MCF 10A (cell line): ENCODE data around the gene PPP2R3A. TPM values are rescaled to one million over a fixed set of nuclear protein-coding genes. Genes with fewer than 3 reads are reported as not detected.

ENCODE experiments used
- BruUV-seq: library from RNA; stranded (reverse); fragments of 400-500 nt; replicated peaks from 2 replicates; lab custom pipeline; 2021; lab: Mats Ljungman, UMichigan
- CTCF ChIA-PET: fragments of 300-600 bp; sonication (Branson Sonifier 250); formaldehyde crosslinking; extraction: SDS; loops from one replicate; lab custom pipeline; 2021; ENCODE audit warnings: antibody characterized with exemption, inconsistent platforms; lab: Yijun Ruan, JAX
- POLR2A ChIA-PET: fragments of 300-600, 350-650 bp; sonication (Branson Sonifier 250); formaldehyde crosslinking; extraction: SDS; loops from one replicate; lab custom pipeline; 2020; ENCODE audit warnings: antibody characterized with exemption, inconsistent platforms; lab: Yijun Ruan, JAX
- DNase-seq: peaks from one replicate; pipeline ENCODE4 v3.0.0-alpha.2; 2018; ENCODE audit not compliant: unreplicated experiment
- H3K27ac Mint-ChIP-seq: one replicate; pipeline ENCODE4 v1.8.0; 2022; ENCODE audit warnings: mild to moderate bottlenecking, low read depth, mixed read lengths; ENCODE audit not compliant: unreplicated experiment
- H3K27me3 Mint-ChIP-seq: one replicate; pipeline ENCODE4 v1.8.0; 2022; ENCODE audit warnings: mixed read lengths; ENCODE audit not compliant: insufficient read depth, unreplicated experiment
- H3K36me3 Mint-ChIP-seq: one replicate; pipeline ENCODE4 v1.8.0; 2022; ENCODE audit warnings: mild to moderate bottlenecking, moderate library complexity, mixed read lengths; ENCODE audit not compliant: insufficient read depth, unreplicated experiment
- H3K4me1 Mint-ChIP-seq: one replicate; pipeline ENCODE4 v1.8.0; 2022; ENCODE audit warnings: mixed read lengths; ENCODE audit not compliant: insufficient read depth, unreplicated experiment
- H3K4me3 Mint-ChIP-seq: one replicate; pipeline ENCODE4 v1.8.0; 2022; ENCODE audit warnings: mild to moderate bottlenecking, moderate library complexity, mixed read lengths; ENCODE audit not compliant: unreplicated experiment
- H3K9me3 Mint-ChIP-seq: one replicate; pipeline ENCODE4 v1.8.0; 2022; ENCODE audit warnings: mixed read lengths; ENCODE audit not compliant: unreplicated experiment
- intact Hi-C: fragments of 100-400 bp; cut with micrococcal nuclease; formaldehyde crosslinking; loops from 2 replicates; pipeline ENCODE4 v1.14.1; 2022
- total RNA-seq: library from RNA; stranded (reverse); gene quantifications from 2 replicates; pipeline ENCODE4 v1.2.3, GENCODE V29; 2022
- TF ChIP-seq, protein P1 (sequence below): fragments of 200-600 bp; IDR thresholded peaks from one replicate; pipeline ENCODE4 v1.8.0; 2022; ENCODE audit warnings: antibody characterized with exemption, mild to moderate bottlenecking; ENCODE audit not compliant: unreplicated experiment

Gene PPP2R3A
- total RNA-seq, 1 experiment from 2014 or later, result 7.5 TPM

GRCh38 chr3:135990903-135991302 lies 25.4 kb downstream of the PPP2R3A start:
- no peaks in the 10 kb centered on the region for H3K9me3 Mint-ChIP-seq
- BruUV-seq, result no TSS peak
- DNase-seq, result no peak
- intact Hi-C loops, result no loop called here
- H3K4me3 Mint-ChIP-seq, result no peak overlapping the region
- H3K27ac Mint-ChIP-seq, result peak overlapping the region; percentile 8
- TF ChIP-seq, protein P1, sequence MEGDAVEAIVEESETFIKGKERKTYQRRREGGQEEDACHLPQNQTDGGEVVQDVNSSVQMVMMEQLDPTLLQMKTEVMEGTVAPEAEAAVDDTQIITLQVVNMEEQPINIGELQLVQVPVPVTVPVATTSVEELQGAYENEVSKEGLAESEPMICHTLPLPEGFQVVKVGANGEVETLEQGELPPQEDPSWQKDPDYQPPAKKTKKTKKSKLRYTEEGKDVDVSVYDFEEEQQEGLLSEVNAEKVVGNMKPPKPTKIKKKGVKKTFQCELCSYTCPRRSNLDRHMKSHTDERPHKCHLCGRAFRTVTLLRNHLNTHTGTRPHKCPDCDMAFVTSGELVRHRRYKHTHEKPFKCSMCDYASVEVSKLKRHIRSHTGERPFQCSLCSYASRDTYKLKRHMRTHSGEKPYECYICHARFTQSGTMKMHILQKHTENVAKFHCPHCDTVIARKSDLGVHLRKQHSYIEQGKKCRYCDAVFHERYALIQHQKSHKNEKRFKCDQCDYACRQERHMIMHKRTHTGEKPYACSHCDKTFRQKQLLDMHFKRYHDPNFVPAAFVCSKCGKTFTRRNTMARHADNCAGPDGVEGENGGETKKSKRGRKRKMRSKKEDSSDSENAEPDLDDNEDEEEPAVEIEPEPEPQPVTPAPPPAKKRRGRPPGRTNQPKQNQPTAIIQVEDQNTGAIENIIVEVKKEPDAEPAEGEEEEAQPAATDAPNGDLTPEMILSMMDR, result no peak
- peaks cover 21% of the 10 kb centered on the region for H3K4me1 Mint-ChIP-seq
- POLR2A ChIA-PET, result interaction anchor here (0.8 to 1.0 kb wide), 2 partner anchors 17 to 60 kb away, joined by 3 to 6 read pairs; no protein-coding TSS in a partner anchor
- no peaks in the 10 kb centered on the region for H3K27me3 Mint-ChIP-seq
- H3K36me3 Mint-ChIP-seq, result no peaks in the 10 kb centered on the region
- CTCF ChIA-PET, result interaction anchor here (0.6 to 1.6 kb wide), 4 partner anchors 51 to 274 kb away, joined by 3 to 6 read pairs (median 4); no protein-coding TSS in a partner anchor

DNA sequence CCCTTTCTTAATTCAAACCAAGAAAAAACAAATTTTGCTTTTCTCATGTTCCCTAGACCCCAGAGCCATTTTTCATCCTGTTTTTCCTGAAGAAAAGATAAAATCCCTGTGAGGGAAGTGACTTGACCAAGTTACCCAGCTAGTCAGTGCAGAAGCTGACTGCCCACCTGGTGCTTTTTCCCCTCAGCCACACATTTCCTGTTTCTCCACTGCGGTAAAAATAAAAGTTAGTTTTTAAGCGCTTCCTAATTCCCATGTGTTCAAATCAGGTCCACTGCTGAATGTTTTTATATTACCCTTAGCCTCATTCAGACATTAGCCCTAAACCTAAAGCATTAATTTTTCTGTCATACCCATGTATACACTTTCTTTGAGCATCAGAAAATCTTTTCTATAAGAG lies 26.1 kb downstream of the PPP2R3A start:
- peaks cover 21% of the 10 kb centered on the region for H3K4me1 Mint-ChIP-seq
- no peaks in the 10 kb centered on the region for H3K27me3 Mint-ChIP-seq
- CTCF ChIA-PET, result interaction anchor here (0.8 to 1.6 kb wide), 2 partner anchors 50 to 73 kb away, joined by 3 to 6 read pairs; no protein-coding TSS in a partner anchor
- BruUV-seq, result no TSS peak
- intact Hi-C loops, result no loop called here
- TF ChIP-seq, protein P1, result no peak
- no peak for DNase-seq
- no peaks in the 10 kb centered on the region for H3K36me3 Mint-ChIP-seq
- H3K4me3 Mint-ChIP-seq, result no peak overlapping the region
- peak overlapping the region; percentile 93 for H3K27ac Mint-ChIP-seq
- H3K9me3 Mint-ChIP-seq, result no peaks in the 10 kb centered on the region
- POLR2A ChIA-PET, result interaction anchor here (0.8 to 1.0 kb wide), 4 partner anchors 18 to 64 kb away, joined by 3 to 6 read pairs (median 3); no protein-coding TSS in a partner anchor

DNA sequence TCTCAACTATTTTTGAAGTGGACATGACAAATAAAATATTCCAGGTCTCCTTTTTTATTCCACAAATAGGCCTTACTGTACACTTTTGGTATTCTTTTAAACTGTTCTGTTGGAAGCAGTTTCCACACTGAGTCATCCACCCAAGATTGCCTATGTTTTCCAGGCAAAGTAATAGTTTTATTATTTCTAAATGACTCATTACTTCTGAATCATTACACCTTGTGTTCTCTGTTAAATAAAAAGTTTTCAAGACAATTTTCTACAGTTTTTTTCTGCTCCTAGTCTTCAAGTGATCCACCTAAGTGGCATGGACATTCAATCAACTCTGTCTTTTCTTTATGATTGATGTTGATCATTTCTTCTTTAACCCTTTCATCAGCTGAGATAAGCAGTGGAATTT lies 26.5 kb downstream of the PPP2R3A start:
- TF ChIP-seq, protein P1, result no peak
- Mint-ChIP-seq H3K27me3 (no peaks in the 10 kb centered on the region), H3K4me1 (peaks cover 21% of the 10 kb centered on the region), H3K36me3 (no peaks in the 10 kb centered on the region), H3K27ac (peak overlapping the region; percentile 93), H3K4me3 (no peak overlapping the region), H3K9me3 (no peaks in the 10 kb centered on the region)
- intact Hi-C loops, result no loop called here
- ChIA-PET CTCF (interaction anchor here (1.8 kb wide), 1 partner anchor 50 kb away, joined by 8 read pairs; no protein-coding TSS in a partner anchor), POLR2A (interaction anchor here (0.7 to 1.0 kb wide), 4 partner anchors 9 to 1162 kb away, joined by 3 read pairs; no protein-coding TSS in a partner anchor)
- BruUV-seq, result no TSS peak
- DNase-seq, result peak; percentile 73

GRCh38 chr3:135994708-135995337 lies 29.3 kb downstream of the PPP2R3A start:
- Mint-ChIP-seq H3K4me3 (no peak overlapping the region), H3K36me3 (no peaks in the 10 kb centered on the region), H3K27me3 (no peaks in the 10 kb centered on the region), H3K4me1 (peaks cover 24% of the 10 kb centered on the region), H3K9me3 (no peaks in the 10 kb centered on the region), H3K27ac (no peak overlapping the region)
- CTCF ChIA-PET, result interaction anchor here (0.8 kb wide), 1 partner anchor 49 kb away, joined by 3 read pairs; no protein-coding TSS in a partner anchor
- intact Hi-C loops, result no loop called here
- no TSS peak for BruUV-seq
- TF ChIP-seq, protein P1, result no peak
- POLR2A ChIA-PET, result no interaction called here
- DNase-seq, result no peak
